HEK293 (cell line): ENCODE measurements around the gene NPW.

ENCODE experiments used
- KLF17 ChIP-seq: fragments of 450-650 bp; formaldehyde crosslinking; IDR thresholded peaks from 2 replicates; pipeline ENCODE4 v1.5.1; 2016; ENCODE audit warnings: missing biosample characterization, missing genetic modification characterization
- MZF1 ChIP-seq: fragments of 450-650 bp; formaldehyde crosslinking; IDR thresholded peaks from 2 replicates; pipeline ENCODE4 v1.5.1; 2017; ENCODE audit warnings: missing biosample characterization, missing genetic modification characterization, borderline replicate concordance
- PATZ1 ChIP-seq: fragments of 450-650 bp; formaldehyde crosslinking; IDR thresholded peaks from 2 replicates; pipeline ENCODE4 v1.5.1; 2016; ENCODE audit warnings: missing biosample characterization, missing genetic modification characterization
- SETDB1 ChIP-seq: IDR thresholded peaks from one replicate; pipeline ENCODE4 v1.6.1; 2017; ENCODE audit warnings: mild to moderate bottlenecking, low read length, moderate library complexity, mixed read lengths; ENCODE audit not compliant: insufficient read length
- SP3 ChIP-seq: fragments of 450-650 bp; formaldehyde crosslinking; IDR thresholded peaks from 2 replicates; pipeline ENCODE4 v1.5.1; 2016; ENCODE audit warnings: missing biosample characterization, missing genetic modification characterization
- ZBTB11 ChIP-seq: fragments of 450-650 bp; formaldehyde crosslinking; conservative IDR thresholded peaks from 2 replicates; pipeline ENCODE4 v1.5.1; 2016; ENCODE audit warnings: low read depth, missing biosample characterization, missing genetic modification characterization
- ZBTB20 ChIP-seq: fragments of 450-650 bp; formaldehyde crosslinking; IDR thresholded peaks from 2 replicates; pipeline ENCODE4 v1.5.1; 2016; ENCODE audit warnings: missing biosample characterization, missing genetic modification characterization
- ZNF112 ChIP-seq: fragments of 450-650 bp; formaldehyde crosslinking; IDR thresholded peaks from 2 replicates; pipeline ENCODE4 v1.5.0; 2017; ENCODE audit warnings: missing biosample characterization, missing genetic modification characterization
- ZNF140 ChIP-seq: fragments of 450-650 bp; formaldehyde crosslinking; IDR thresholded peaks from 2 replicates; pipeline ENCODE4 v1.5.1; 2016; ENCODE audit warnings: missing biosample characterization, missing genetic modification characterization
- ZNF155 ChIP-seq: fragments of 450-650 bp; formaldehyde crosslinking; IDR thresholded peaks from 2 replicates; pipeline ENCODE4 v1.5.1; 2016; ENCODE audit warnings: missing biosample characterization, missing genetic modification characterization
- ZNF18 ChIP-seq: fragments of 450-650 bp; formaldehyde crosslinking; IDR thresholded peaks from 2 replicates; pipeline ENCODE4 v1.5.1; 2016; ENCODE audit warnings: missing biosample characterization, missing genetic modification characterization
- ZNF19 ChIP-seq: fragments of 450-650 bp; formaldehyde crosslinking; IDR thresholded peaks from 2 replicates; pipeline ENCODE4; 2016; ENCODE audit warnings: missing biosample characterization, missing genetic modification characterization, low read depth
- ZNF202 ChIP-seq: fragments of 450-650 bp; formaldehyde crosslinking; IDR thresholded peaks from 2 replicates; pipeline ENCODE4 v1.5.1; 2016; ENCODE audit warnings: missing biosample characterization, missing genetic modification characterization, borderline replicate concordance
- ZNF223 ChIP-seq: fragments of 450-650 bp; formaldehyde crosslinking; IDR thresholded peaks from 2 replicates; pipeline ENCODE4 v1.5.1; 2016; ENCODE audit warnings: missing biosample characterization, missing genetic modification characterization
- ZNF248 ChIP-seq: fragments of 450-650 bp; formaldehyde crosslinking; IDR thresholded peaks from 2 replicates; pipeline ENCODE4 v1.5.1; 2017; ENCODE audit warnings: missing biosample characterization, missing genetic modification characterization
- ZNF266 ChIP-seq: fragments of 450-650 bp; formaldehyde crosslinking; IDR thresholded peaks from 2 replicates; pipeline ENCODE4 v1.5.1; 2016; ENCODE audit warnings: missing biosample characterization, missing genetic modification characterization, low read depth
- ZNF292 ChIP-seq: fragments of 450-650 bp; formaldehyde crosslinking; IDR thresholded peaks from 2 replicates; pipeline ENCODE4 v1.5.1; 2016; ENCODE audit warnings: low read depth, missing biosample characterization, missing genetic modification characterization, borderline replicate concordance
- ZNF529 ChIP-seq: fragments of 450-650 bp; formaldehyde crosslinking; IDR thresholded peaks from 2 replicates; pipeline ENCODE4 v1.5.1; 2017; ENCODE audit warnings: missing genetic modification characterization, missing biosample characterization; ENCODE audit not compliant: insufficient replicate concordance
- ZNF658 ChIP-seq: fragments of 450-650 bp; formaldehyde crosslinking; IDR thresholded peaks from 2 replicates; pipeline ENCODE4; 2016; ENCODE audit warnings: missing biosample characterization, missing genetic modification characterization
- ZNF670 ChIP-seq: fragments of 450-650 bp; formaldehyde crosslinking; IDR thresholded peaks from 2 replicates; pipeline ENCODE4 v1.5.1; 2016; ENCODE audit warnings: missing biosample characterization, missing genetic modification characterization, low read depth
- ZNF677 ChIP-seq: fragments of 450-650 bp; IDR thresholded peaks from 2 replicates; pipeline ENCODE4 v1.5.0; 2018; ENCODE audit warnings: missing biosample characterization, mild to moderate bottlenecking, missing genetic modification characterization, moderate library complexity
- ZNF776 ChIP-seq: fragments of 450-650 bp; formaldehyde crosslinking; IDR thresholded peaks from 2 replicates; pipeline ENCODE4 v1.5.0; 2017; ENCODE audit warnings: missing biosample characterization, missing genetic modification characterization, borderline replicate concordance
- ZNF785 ChIP-seq: fragments of 450-650 bp; formaldehyde crosslinking; IDR thresholded peaks from 2 replicates; pipeline ENCODE4 v1.5.1; 2016; ENCODE audit warnings: missing biosample characterization, missing genetic modification characterization
- ZSCAN30 ChIP-seq: fragments of 450-650 bp; IDR thresholded peaks from 2 replicates; pipeline ENCODE4 v1.5.1; 2018; ENCODE audit warnings: missing biosample characterization, mild to moderate bottlenecking, missing genetic modification characterization, moderate library complexity
- TF ChIP-seq, protein P1 (sequence below): fragments of 450-650 bp; formaldehyde crosslinking; IDR thresholded peaks from 2 replicates; pipeline ENCODE4 v1.5.1; 2016; ENCODE audit warnings: missing biosample characterization, missing genetic modification characterization
- TF ChIP-seq, protein P2 (sequence below): fragments of 450-650 bp; formaldehyde crosslinking; IDR thresholded peaks from 2 replicates; pipeline ENCODE4 v1.5.1; 2017; ENCODE audit warnings: missing biosample characterization, missing genetic modification characterization

Gene NPW

DNA sequence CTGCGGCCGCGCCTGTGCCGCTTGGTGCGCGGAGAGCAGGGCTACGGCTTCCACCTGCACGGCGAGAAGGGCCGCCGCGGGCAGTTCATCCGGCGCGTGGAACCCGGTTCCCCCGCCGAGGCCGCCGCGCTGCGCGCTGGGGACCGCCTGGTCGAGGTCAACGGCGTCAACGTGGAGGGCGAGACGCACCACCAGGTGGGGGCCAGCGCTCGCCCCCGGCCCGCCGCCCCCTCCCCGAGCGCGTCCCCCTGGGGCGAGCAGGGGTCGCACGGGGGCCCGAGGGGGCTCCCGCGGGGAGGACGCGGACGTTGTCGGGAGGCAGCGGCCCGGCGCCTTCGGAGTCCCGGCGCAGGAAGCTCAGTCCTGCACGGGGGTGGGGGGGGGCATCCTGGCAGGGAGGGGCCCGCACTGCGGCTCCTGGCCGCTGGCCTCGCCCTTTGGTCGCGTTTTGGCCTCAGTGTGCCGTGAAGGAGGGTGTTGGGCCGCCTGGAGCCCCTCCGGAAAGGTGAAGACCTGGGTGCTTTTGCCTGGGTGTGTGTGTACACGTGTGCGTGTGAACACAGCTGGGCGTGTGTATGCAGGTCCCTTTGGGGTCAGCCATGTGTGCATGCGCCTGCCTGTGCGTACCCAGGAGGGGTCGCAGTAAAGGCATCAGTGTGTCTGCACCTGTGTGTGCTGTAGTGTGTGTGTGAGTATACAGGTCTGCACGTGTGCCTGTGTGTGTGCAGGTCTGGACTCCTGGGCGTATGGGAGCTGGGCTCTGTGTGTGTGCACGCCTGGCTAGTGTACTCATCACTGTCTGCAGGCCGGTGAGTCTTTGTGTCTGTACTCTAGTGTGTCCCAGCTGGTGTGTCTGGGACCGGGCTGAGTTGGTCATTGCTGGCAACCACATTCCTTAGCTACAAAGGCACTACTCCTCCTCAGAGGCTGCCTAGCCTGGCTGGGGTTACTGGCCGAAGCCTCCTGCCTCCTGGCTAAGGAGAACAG is 7.7 kb downstream of the NPW start (continued):
- TF ChIP-seq, protein P1, sequence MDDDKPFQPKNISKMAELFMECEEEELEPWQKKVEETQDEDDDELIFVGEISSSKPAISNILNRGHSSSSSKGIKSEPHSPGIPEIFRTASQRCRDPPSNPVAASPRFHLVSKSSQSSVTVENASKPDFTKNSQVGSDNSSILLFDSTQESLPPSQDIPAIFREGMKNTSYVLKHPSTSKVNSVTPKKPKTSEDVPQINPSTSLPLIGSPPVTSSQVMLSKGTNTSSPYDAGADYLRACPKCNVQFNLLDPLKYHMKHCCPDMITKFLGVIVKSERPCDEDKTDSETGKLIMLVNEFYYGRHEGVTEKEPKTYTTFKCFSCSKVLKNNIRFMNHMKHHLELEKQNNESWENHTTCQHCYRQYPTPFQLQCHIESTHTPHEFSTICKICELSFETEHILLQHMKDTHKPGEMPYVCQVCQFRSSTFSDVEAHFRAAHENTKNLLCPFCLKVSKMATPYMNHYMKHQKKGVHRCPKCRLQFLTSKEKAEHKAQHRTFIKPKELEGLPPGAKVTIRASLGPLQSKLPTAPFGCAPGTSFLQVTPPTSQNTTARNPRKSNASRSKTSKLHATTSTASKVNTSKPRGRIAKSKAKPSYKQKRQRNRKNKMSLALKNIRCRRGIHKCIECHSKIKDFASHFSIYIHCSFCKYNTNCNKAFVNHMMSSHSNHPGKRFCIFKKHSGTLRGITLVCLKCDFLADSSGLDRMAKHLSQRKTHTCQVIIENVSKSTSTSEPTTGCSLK, result no peak
- TF ChIP-seq SP3 (tag by site-specific recombination), result no peak
- no peak for TF ChIP-seq ZNF677 (tag by site-specific recombination)
- TF ChIP-seq ZNF140 (tag by site-specific recombination), result no peak
- no peak for TF ChIP-seq ZNF19 (tag by site-specific recombination)
- no peak for TF ChIP-seq ZNF785 (tag by site-specific recombination)
- TF ChIP-seq ZBTB11, result no peak
- no peak for TF ChIP-seq ZNF202 (tag by site-specific recombination)
- no peak for TF ChIP-seq ZNF529 (tag by site-specific recombination)
- TF ChIP-seq ZNF776, result no peak
- TF ChIP-seq ZNF658 (tag by site-specific recombination), result no peak
- peak; percentile 73 for TF ChIP-seq ZNF18 (tag by site-specific recombination)
- TF ChIP-seq ZNF266 (tag by site-specific recombination), result no peak
- no peak for TF ChIP-seq MZF1 (tag by site-specific recombination)
- TF ChIP-seq ZBTB20 (tag by site-specific recombination), result peak; percentile 58; the same call in 1 of the 2 replicates
- no peak for TF ChIP-seq ZNF223 (tag by site-specific recombination)
- TF ChIP-seq PATZ1 (tag by site-specific recombination), result peak; percentile 81
- TF ChIP-seq, protein P2, sequence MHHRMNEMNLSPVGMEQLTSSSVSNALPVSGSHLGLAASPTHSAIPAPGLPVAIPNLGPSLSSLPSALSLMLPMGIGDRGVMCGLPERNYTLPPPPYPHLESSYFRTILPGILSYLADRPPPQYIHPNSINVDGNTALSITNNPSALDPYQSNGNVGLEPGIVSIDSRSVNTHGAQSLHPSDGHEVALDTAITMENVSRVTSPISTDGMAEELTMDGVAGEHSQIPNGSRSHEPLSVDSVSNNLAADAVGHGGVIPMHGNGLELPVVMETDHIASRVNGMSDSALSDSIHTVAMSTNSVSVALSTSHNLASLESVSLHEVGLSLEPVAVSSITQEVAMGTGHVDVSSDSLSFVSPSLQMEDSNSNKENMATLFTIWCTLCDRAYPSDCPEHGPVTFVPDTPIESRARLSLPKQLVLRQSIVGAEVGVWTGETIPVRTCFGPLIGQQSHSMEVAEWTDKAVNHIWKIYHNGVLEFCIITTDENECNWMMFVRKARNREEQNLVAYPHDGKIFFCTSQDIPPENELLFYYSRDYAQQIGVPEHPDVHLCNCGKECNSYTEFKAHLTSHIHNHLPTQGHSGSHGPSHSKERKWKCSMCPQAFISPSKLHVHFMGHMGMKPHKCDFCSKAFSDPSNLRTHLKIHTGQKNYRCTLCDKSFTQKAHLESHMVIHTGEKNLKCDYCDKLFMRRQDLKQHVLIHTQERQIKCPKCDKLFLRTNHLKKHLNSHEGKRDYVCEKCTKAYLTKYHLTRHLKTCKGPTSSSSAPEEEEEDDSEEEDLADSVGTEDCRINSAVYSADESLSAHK (tag by site-specific recombination), result no peak
- no peak for TF ChIP-seq ZNF670 (tag by site-specific recombination)
- no peak for TF ChIP-seq ZNF248
- no peak for TF ChIP-seq ZNF155 (tag by site-specific recombination)
- no peak for TF ChIP-seq ZNF292 (tag by site-specific recombination)
- TF ChIP-seq ZNF112 (tag by site-specific recombination), result no peak
- TF ChIP-seq ZSCAN30 (tag by site-specific recombination), result no peak
- TF ChIP-seq SETDB1, result no peak
- TF ChIP-seq KLF17 (tag by site-specific recombination), result peak; percentile 39
